Skeletal muscle cell (primary cell): ENCODE measurements around the gene CCNB1.
"Not testable (repeated sequence)": the region's sequence is repeated elsewhere in the genome, so short reads cannot be mapped to it uniquely, and the experiment has no call there.

Experiments used
- DNase-seq: peaks from one replicate; pipeline ENCODE4 v3.0.0-alpha.2; 2010; ENCODE audit warnings: low read depth
- H3K4me3 ChIP-seq: 2 replicates; pipeline ENCODE4 v1.5.1; 2011; ENCODE audit warnings: low read depth, mild to moderate bottlenecking, control low read depth, low read length, moderate library complexity

The CCNB1 gene

GRCh38 chr5:69170969-69171368, 4.0 kb downstream of the CCNB1 start:
- no peak for DNase-seq
- H3K4me3 ChIP-seq = no peak overlapping the region

- not testable (repeated sequence) for DNase-seq, H3K4me3 ChIP-seq
Observed at GRCh38 chr5:69181659-69182293, 14.8 kb downstream of the CCNB1 start.

DNA sequence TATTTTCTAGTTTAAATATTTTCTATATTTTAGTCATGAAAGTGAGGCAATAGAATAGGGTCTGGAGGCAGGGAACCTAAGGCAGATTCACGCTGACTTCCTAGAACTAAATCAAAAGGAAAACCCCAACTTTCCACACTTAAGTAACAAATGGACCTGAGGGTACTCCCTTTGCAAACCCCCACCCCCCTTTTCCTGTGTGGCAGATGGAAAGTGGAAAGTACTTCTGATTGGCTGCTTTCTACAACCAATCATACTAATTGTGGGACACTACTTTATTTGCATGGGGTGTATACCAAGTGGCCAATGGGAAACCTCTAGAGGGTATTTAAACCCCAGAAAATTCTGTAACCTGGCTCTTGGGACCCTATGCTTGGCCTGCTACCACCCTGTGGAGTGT, 17.7 kb downstream of the CCNB1 start:
- DNase-seq = no peak
- H3K4me3 ChIP-seq = no peak overlapping the region

DNA sequence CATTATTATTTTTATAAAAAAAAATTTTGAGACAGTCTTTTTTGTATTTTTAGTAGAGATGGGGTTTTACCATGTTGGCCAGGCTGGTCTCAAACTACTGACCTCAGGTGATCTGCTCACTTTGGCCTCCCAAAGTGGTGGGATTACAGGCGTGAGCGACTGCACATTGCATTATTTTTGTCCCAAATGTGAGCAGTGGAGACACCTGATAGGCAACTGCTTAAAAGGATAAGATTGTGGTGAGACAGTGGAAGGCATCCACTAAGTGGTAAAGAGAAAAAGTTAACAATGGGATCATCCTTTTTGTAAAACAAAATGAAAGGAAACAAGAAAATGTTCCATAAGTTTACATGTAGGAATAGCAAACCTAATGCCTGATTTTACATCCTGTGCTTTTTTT, 20.4 kb downstream of the CCNB1 start:
- DNase-seq = no peak
- H3K4me3 ChIP-seq = no peak overlapping the region

DNA sequence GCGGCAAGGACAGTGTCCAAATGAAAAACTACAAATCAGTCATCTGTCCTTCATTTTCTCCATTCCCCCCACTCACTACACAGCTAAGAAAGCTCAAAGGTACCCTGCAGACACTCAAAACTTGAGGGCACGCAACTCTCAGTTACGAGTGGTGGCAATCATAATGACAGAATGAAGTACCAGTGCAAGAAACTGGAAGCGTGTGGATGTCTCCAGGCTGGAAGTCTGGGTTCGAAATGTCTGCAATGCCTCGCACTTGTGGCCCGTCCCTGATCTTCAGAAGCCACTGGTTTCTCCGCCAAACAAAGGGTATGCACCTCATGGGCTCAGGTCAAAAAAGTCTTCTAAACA, 21.8 kb downstream of the CCNB1 start:
- no peak for DNase-seq
- peak overlapping the region; percentile 88 for H3K4me3 ChIP-seq

GRCh38 chr5:69189162-69190086, 22.5 kb downstream of the CCNB1 start, which contains the start of gene CENPH:
Gene CENPH, plus strand, starts transcription at chr5:69189583. Its CDS starts 52 bp downstream, at chr5:69189635.
- DNase-seq = peak; percentile 50
- peak within 1 kb of the TSS; percentile 88 for H3K4me3 ChIP-seq

- no peak overlapping the region for H3K4me3 ChIP-seq
- DNase-seq = no peak
Observed at GRCh38 chr5:69202497-69202896, 35.5 kb downstream of the CCNB1 start.

- H3K4me3 ChIP-seq = no peak overlapping the region
- no peak for DNase-seq
Observed at GRCh38 chr5:69206528-69207190, 39.7 kb downstream of the CCNB1 start.

- H3K4me3 ChIP-seq = no peak overlapping the region
- DNase-seq = no peak
Observed at GRCh38 chr5:69209602-69210001, 42.7 kb downstream of the CCNB1 start.

- no peak for DNase-seq
- no peak overlapping the region for H3K4me3 ChIP-seq
Observed at GRCh38 chr5:69211200-69211599, 44.2 kb downstream of the CCNB1 start.

- DNase-seq = no peak
- H3K4me3 ChIP-seq = no peak overlapping the region
Observed at GRCh38 chr5:69212022-69212421, 45.1 kb downstream of the CCNB1 start.

- DNase-seq = no peak
Observed at GRCh38 chr5:69213513-69214215, 46.7 kb downstream of the CCNB1 start.

DNA sequence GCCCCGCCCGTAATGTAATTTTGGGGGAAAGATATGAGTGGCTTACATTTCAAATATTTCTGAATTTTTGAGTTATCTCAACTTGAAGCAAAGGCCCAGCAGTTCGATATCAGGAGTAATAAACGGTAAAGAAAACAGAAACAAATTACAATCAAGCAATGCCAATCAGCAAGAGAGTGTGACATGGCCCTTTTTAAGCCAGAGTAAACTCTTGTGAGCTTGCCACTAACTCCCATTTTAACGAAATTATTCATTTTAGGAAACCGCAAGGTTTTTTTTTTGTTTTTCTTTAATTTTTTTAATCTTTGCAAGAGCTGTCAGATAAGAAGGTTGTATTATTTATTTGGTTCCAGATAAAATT, 50.2 kb downstream of the CCNB1 start:
- DNase-seq = no peak
- peak overlapping the region; percentile 99 for H3K4me3 ChIP-seq

More at GRCh38 chr5:69213513-69214215, 46.7 kb downstream of the CCNB1 start:
- no peak overlapping the region for H3K4me3 ChIP-seq

DNA sequence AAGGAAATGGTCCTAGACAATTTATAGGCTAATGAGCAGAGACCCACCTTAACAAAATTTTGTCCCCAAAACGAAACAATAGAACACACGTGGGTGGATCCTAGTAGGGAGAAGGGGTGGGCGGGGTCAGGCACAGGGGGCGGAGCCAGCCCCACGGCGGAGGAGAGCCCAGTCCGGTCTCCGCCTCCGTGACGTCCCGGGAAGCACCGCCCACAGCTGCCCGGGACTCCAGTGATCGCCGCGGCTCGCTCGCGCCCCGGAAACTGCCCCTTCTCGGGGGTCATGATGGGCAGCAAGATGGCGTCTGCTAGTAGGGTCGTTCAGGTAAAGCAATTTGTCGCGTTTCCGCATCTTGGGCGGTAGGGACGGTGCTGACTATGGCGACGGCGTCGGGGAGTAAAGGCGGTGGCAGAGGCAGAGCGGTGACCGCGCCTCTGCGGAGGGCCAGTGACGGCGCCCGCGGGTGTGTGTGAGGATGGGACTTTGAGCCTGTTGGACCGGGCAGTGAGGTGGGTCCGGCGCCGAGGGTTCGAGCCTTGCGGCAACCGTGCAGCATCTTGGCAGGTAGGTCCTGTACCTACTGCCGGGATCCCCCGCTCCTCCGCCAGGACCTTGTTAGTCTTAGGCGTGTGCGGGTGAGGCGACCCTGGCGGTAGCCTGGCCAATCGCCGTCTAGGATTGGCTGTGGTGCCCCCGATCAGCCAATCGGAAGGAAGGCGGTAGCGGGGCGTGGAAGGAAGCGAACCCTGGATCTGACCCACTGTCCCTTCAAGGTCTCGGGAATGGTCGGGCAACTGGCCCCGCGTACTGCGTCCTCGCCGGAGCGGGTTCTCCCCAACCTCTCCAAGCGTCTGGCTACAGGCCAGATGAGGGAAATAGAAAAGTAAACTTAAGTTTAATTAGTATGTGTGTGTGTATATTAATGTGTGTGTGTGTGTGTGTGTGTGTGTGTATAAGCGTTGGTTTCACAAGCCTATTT, 50.9 kb downstream of the CCNB1 start:
- peak overlapping the region; percentile 99 for H3K4me3 ChIP-seq
- DNase-seq = peak; percentile 69

- H3K4me3 ChIP-seq = no peak overlapping the region
- no peak for DNase-seq
Observed at GRCh38 chr5:69219939-69220338, 53.0 kb downstream of the CCNB1 start.

- H3K4me3 ChIP-seq, DNase-seq: not testable (repeated sequence)
Observed at GRCh38 chr5:69220371-69220770, 53.4 kb downstream of the CCNB1 start.

DNA sequence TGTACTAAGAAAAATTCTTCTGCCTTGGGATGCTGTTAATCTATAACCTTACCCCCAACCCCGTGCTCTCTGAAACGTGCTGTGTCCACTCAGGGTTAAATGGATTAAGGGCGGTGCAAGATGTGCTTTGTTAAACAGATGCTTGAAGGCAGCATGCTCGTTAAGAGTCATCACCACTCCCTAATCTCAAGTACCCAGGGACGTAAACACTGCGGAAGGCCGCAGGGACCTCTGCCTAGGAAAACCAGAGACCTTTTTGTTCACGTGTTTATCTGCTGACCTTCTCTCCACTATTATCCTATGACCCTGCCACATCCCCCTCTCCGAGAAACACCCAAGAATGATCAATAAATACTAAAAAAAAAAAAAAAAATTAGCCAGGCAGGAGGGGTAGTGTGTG, 53.9 kb downstream of the CCNB1 start:
- DNase-seq, H3K4me3 ChIP-seq: not testable (repeated sequence)

DNA sequence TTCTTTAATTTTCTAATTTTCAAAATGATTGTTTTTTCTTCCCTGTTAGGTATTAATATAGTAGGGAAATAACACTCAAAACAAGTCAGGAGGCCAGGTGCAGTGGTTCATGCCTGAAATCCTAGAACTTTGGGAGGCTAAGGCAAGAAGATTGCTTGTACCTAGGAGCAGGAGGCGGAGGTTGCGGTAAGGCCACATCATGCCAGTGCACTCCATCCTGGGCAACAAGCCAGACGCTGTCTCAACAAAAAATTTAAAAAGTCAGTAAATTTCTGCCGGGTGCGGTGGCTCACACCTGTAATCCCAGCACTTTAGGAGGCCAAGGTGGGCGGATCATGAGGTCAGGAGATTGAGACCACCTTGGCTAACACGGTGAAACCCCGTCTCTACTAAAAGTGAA, 57.6 kb downstream of the CCNB1 start:
- DNase-seq = no peak
- no peak overlapping the region for H3K4me3 ChIP-seq

GRCh38 chr5:69225860-69226259, 58.9 kb downstream of the CCNB1 start:
- no peak overlapping the region for H3K4me3 ChIP-seq
- no peak for DNase-seq
